Measurements from ENCODE around the gene PANX1.

Gene PANX1

GRCh38 chr11:94201004-94201465, 72.4 kb downstream of the PANX1 start:
- H3K4me3 ChIP-seq (ENCODE audit: control insufficient read depth, low read depth, low read length), result no peak overlapping the region
- no peak for TF ChIP-seq CTCF (IDR thresholded peaks at IDR 0.05; ENCODE audit: control insufficient read depth, insufficient read depth, low read depth, low read length, missing control alignments)
- no peak for DNase-seq (ENCODE audit: low read depth)

GRCh38 chr11:94203070-94203469, 74.4 kb downstream of the PANX1 start:
- H3K4me3 ChIP-seq (ENCODE audit: control insufficient read depth, low read depth, low read length), result no peak overlapping the region
- DNase-seq (ENCODE audit: low read depth), result no peak
- no peak for TF ChIP-seq CTCF (IDR thresholded peaks at IDR 0.05; ENCODE audit: control insufficient read depth, insufficient read depth, low read depth, low read length, missing control alignments)

- H3K4me3 ChIP-seq (ENCODE audit: control insufficient read depth, low read depth, low read length), result no peak overlapping the region
- TF ChIP-seq CTCF (IDR thresholded peaks at IDR 0.05; ENCODE audit: control insufficient read depth, insufficient read depth, low read depth, low read length, missing control alignments), result no peak
- no peak for DNase-seq (ENCODE audit: low read depth)
These were observed 82.7 kb downstream of the PANX1 start for GRCh38 chr11:94211261-94211830.

GRCh38 chr11:94212898-94213297, 84.3 kb downstream of the PANX1 start:
- no peak for TF ChIP-seq CTCF (IDR thresholded peaks at IDR 0.05; ENCODE audit: control insufficient read depth, insufficient read depth, low read depth, low read length, missing control alignments)
- DNase-seq (ENCODE audit: low read depth), result no peak

GRCh38 chr11:94217705-94218104, 89.1 kb downstream of the PANX1 start:
- TF ChIP-seq CTCF (IDR thresholded peaks at IDR 0.05; ENCODE audit: control insufficient read depth, insufficient read depth, low read depth, low read length, missing control alignments), result no peak
- no peak overlapping the region for H3K4me3 ChIP-seq (ENCODE audit: control insufficient read depth, low read depth, low read length)

More at GRCh38 chr11:94212898-94213297, 84.3 kb downstream of the PANX1 start:
- H3K4me3 ChIP-seq (ENCODE audit: control insufficient read depth, low read depth, low read length), result no peak overlapping the region

GRCh38 chr11:94218372-94218771, 89.7 kb downstream of the PANX1 start:
- H3K4me3 ChIP-seq (ENCODE audit: control insufficient read depth, low read depth, low read length), result no peak overlapping the region

More at GRCh38 chr11:94217705-94218104, 89.1 kb downstream of the PANX1 start:
- DNase-seq (ENCODE audit: low read depth), result no peak

More at GRCh38 chr11:94218372-94218771, 89.7 kb downstream of the PANX1 start:
- DNase-seq (ENCODE audit: low read depth), result no peak
- no peak for TF ChIP-seq CTCF (IDR thresholded peaks at IDR 0.05; ENCODE audit: control insufficient read depth, insufficient read depth, low read depth, low read length, missing control alignments)
